ENCODE data around the gene DOCK3.
"Not testable (repeated sequence)": the region's sequence is repeated elsewhere in the genome, so short reads cannot be mapped to it uniquely, and the experiment has no call there.

The DOCK3 gene

GRCh38 chr3:50986726-50987125 lies 312.0 kb downstream of the DOCK3 start:
- DNase-seq, result no peak

- DNase-seq, result no peak
These were observed 319.8 kb downstream of the DOCK3 start for GRCh38 chr3:50994537-50994936.

- DNase-seq, result no peak
These were observed 320.5 kb downstream of the DOCK3 start for GRCh38 chr3:50995085-50995824.

- no peak for DNase-seq
These were observed 327.8 kb downstream of the DOCK3 start for GRCh38 chr3:51002495-51002894.

GRCh38 chr3:51004235-51004634 lies 329.5 kb downstream of the DOCK3 start:
- DNase-seq, result no peak

GRCh38 chr3:51024121-51024520 lies 349.4 kb downstream of the DOCK3 start:
- no peak for DNase-seq

GRCh38 chr3:51024765-51025632 lies 350.3 kb downstream of the DOCK3 start:
- DNase-seq, result peak; percentile 42 to 89 (median 69)

GRCh38 chr3:51031666-51032065 lies 356.9 kb downstream of the DOCK3 start:
- no peak for DNase-seq

- no peak for DNase-seq
These were observed 360.9 kb downstream of the DOCK3 start for GRCh38 chr3:51035630-51036029.

GRCh38 chr3:51044982-51045381 lies 370.3 kb downstream of the DOCK3 start:
- no peak for DNase-seq

GRCh38 chr3:51052562-51052961 lies 377.8 kb downstream of the DOCK3 start:
- no peak for DNase-seq

- DNase-seq, result no peak
These were observed 382.4 kb downstream of the DOCK3 start for GRCh38 chr3:51057121-51057520.

- DNase-seq, result no peak
These were observed 388.3 kb downstream of the DOCK3 start for GRCh38 chr3:51063053-51063452.

- no peak for DNase-seq
These were observed 400.6 kb downstream of the DOCK3 start for GRCh38 chr3:51075221-51075775.

- no peak for DNase-seq
These were observed 407.6 kb downstream of the DOCK3 start for GRCh38 chr3:51082363-51082762.

- no peak for DNase-seq
These were observed 408.8 kb downstream of the DOCK3 start for GRCh38 chr3:51083490-51083889.

- DNase-seq, result not testable (repeated sequence)
These were observed 417.4 kb downstream of the DOCK3 start for GRCh38 chr3:51092141-51092540.

GRCh38 chr3:51094838-51095237 lies 420.1 kb downstream of the DOCK3 start:
- not testable (repeated sequence) for DNase-seq

GRCh38 chr3:51099794-51100535 lies 425.2 kb downstream of the DOCK3 start:
- no peak for DNase-seq

GRCh38 chr3:51100536-51100851 lies 425.8 kb downstream of the DOCK3 start:
- DNase-seq, result no peak

GRCh38 chr3:51102396-51102795 lies 427.7 kb downstream of the DOCK3 start:
- no peak for DNase-seq

- no peak for DNase-seq
These were observed 431.6 kb downstream of the DOCK3 start for GRCh38 chr3:51106242-51106876.

GRCh38 chr3:51110586-51110985 lies 435.9 kb downstream of the DOCK3 start:
- no peak for DNase-seq
